ENCODE data around the gene RAD18.
A peak's percentile ranks its signal among the peaks of the same experiment; 100 is the strongest.

Gene RAD18

DNA sequence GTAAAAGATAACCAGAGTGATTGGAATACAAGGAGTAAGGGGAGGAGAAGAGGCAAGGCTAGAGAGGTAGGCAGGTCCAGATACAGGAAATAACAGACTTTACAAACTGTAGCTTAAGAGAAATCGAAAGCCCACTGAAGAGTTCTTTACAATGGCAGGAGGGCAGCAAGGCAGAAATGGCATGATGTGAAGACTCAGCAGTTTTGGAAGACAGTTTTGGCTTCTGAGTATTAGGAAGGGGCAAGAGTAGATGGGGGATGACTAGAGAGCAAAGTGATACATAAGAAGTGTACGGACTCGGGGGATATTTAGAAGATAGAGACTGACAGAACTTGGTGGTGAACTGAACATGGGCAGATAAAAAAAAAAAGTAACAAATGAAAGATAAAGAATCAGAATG lies 54.1 kb downstream of the RAD18 start:
- TF ChIP-seq, protein P1, sequence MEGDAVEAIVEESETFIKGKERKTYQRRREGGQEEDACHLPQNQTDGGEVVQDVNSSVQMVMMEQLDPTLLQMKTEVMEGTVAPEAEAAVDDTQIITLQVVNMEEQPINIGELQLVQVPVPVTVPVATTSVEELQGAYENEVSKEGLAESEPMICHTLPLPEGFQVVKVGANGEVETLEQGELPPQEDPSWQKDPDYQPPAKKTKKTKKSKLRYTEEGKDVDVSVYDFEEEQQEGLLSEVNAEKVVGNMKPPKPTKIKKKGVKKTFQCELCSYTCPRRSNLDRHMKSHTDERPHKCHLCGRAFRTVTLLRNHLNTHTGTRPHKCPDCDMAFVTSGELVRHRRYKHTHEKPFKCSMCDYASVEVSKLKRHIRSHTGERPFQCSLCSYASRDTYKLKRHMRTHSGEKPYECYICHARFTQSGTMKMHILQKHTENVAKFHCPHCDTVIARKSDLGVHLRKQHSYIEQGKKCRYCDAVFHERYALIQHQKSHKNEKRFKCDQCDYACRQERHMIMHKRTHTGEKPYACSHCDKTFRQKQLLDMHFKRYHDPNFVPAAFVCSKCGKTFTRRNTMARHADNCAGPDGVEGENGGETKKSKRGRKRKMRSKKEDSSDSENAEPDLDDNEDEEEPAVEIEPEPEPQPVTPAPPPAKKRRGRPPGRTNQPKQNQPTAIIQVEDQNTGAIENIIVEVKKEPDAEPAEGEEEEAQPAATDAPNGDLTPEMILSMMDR (conservative IDR thresholded peaks at IDR 0.05; ENCODE audit: low read depth, low read length): no peak
- H3K4me3 ChIP-seq (ENCODE audit: low read length): no peak overlapping the region
- no peak for DNase-seq (ENCODE audit: low read depth)

- no peak overlapping the region for H3K4me3 ChIP-seq (ENCODE audit: low read length)
- TF ChIP-seq, protein P1 (conservative IDR thresholded peaks at IDR 0.05; ENCODE audit: low read depth, low read length): no peak
- DNase-seq (ENCODE audit: low read depth): no peak
These were observed 60.1 kb downstream of the RAD18 start for GRCh38 chr3:8903191-8903590.

DNA sequence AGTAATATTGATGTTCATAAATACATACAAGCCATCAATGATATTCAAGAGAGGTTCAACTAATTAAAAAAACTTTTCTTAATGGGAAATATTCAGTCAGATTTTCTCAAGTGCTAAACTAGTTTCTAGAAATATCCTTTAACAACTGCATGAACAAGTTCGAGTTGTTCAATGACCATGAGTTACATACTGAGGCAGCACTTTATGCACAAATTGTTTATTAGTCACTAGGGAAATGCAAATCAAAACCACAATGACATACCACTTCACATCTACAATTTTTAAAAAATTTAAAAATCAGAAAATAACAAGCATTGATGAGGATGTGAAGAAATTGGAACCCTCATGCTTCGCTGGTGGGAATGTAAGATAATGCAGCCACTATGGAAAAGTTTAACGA lies 62.4 kb downstream of the RAD18 start:
- no peak overlapping the region for H3K4me3 ChIP-seq (ENCODE audit: low read length)
- no peak for DNase-seq (ENCODE audit: low read depth)
- TF ChIP-seq, protein P1 (conservative IDR thresholded peaks at IDR 0.05; ENCODE audit: low read depth, low read length): no peak

DNA sequence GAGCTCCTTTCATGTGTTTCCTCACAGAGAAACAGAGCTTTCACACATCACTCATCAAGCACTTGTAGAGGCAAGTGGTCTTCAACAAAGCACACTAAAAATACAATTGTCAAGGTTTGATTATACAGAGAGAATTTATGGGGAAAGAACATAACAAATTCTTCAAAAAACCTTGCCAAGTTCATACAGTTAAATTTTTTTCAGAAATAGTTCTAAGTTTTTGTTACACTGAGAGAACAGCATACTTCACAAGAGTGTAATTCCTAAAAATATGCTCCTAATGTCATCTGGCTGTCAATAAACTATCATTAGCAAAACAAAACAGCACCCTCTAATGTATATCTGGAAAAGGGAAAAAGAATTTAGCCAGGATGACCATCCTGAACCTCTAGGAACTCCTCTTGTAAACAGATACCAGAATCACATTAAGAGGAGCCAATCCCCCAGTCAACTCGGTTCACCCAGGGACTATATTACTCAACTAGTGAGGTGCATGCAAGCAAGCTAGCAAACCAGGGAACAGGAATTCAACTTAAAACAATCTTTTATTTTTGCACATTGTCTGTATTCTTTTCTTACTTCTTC lies 63.3 kb downstream of the RAD18 start:
- no peak for DNase-seq (ENCODE audit: low read depth)
- TF ChIP-seq, protein P1 (conservative IDR thresholded peaks at IDR 0.05; ENCODE audit: low read depth, low read length): no peak
- no peak overlapping the region for H3K4me3 ChIP-seq (ENCODE audit: low read length)

DNA sequence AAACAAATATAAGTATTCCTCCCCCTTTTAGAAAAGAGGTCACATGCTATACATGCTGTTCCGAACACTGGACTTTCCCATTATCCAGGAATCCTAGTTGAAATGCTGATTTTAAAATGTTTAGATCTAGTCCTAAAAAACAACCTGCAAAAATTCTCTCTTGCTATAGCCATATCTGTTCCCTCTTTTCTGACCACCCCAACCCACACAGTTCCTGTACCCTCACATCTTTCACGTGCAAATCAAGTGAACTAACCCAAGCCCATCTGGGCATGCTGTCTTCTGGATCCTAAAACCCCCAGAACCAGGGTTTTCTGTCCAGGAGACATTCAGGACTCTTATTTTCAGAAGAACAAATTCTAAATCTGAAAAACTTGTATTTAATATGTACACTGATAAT lies 67.4 kb downstream of the RAD18 start:
- TF ChIP-seq, protein P1 (conservative IDR thresholded peaks at IDR 0.05; ENCODE audit: low read depth, low read length): no peak
- H3K4me3 ChIP-seq (ENCODE audit: low read length): no peak overlapping the region
- DNase-seq (ENCODE audit: low read depth): no peak

DNA sequence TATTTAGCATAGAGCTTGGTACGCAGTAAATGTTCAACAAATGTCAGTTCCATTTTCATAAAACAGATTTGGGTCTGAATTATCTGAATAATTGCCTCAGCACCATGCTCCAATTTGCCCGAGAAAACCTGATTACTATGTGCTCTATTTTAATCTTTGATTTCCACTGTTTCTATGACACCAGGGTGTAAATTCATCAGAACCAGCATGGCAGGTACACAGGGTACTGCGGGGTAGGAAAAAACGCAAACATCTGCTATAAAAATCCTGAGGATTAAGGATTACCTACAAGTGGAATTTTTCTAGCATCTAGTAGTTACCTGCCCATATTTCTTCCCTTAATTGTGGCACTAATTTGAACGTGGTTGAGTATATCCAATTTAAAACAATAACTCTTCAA lies 70.3 kb downstream of the RAD18 start:
- no peak for DNase-seq (ENCODE audit: low read depth)
- H3K4me3 ChIP-seq (ENCODE audit: low read length): no peak overlapping the region
- TF ChIP-seq, protein P1 (conservative IDR thresholded peaks at IDR 0.05; ENCODE audit: low read depth, low read length): no peak

DNA sequence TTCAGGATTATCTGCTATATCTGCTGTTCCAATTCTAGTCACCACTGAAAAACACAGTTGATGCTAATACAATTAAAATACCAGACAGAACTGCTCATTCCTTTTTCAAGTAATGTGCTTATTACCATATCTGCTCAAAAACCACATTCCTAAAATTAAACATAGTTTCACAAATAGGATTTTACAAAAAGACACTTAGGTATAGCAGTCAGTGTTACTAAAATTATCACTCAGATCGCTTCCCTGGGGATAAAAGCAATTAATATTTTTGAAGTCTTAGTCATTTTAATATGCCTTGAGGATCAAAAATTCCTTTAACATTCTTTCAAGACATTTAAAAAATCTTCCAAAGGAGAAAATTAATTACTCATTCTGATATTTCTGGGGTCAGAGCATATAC lies 71.5 kb downstream of the RAD18 start:
- peak; percentile 63 for DNase-seq (ENCODE audit: low read depth)
- no peak overlapping the region for H3K4me3 ChIP-seq (ENCODE audit: low read length)
- TF ChIP-seq, protein P1 (conservative IDR thresholded peaks at IDR 0.05; ENCODE audit: low read depth, low read length): no peak

All from retinal pigment epithelial cell (primary cell).